ENCODE data around the gene EPHA8. TPM values are rescaled to one million over a fixed set of nuclear protein-coding genes. Genes with fewer than 3 reads are reported as not detected.

Gene EPHA8
- total RNA-seq, 1 donor from 2014 or later: not detected

- peaks cover 2% of the 10 kb centered on the region for H3K4me1 Mint-ChIP-seq
- no peak overlapping the region for H3K27ac ChIP-seq
- peaks cover 6% of the 10 kb centered on the region for H4K20me1 ChIP-seq (ENCODE audit: low read depth)
- no peak for DNase-seq (ENCODE audit: low spot score)
- H3K36me3 Mint-ChIP-seq: no peaks in the 10 kb centered on the region
- peaks cover 30% of the 10 kb centered on the region for H3K27me3 Mint-ChIP-seq (ENCODE audit: insufficient read depth, low read depth)
- H3K4me2 ChIP-seq: no peak overlapping the region
- no peaks in the 10 kb centered on the region for H3K9me3 ChIP-seq (ENCODE audit: low read depth)
- H3K4me3 Mint-ChIP-seq: no peak overlapping the region
- H3K36me3 ChIP-seq: no peaks in the 10 kb centered on the region
- H3K4me3 ChIP-seq: no peak overlapping the region
- H3K4me1 ChIP-seq: no peaks in the 10 kb centered on the region
- H3K9me3 Mint-ChIP-seq: no peaks in the 10 kb centered on the region
- no peak overlapping the region for H2AFZ ChIP-seq (replicated peaks)
- H3K27ac Mint-ChIP-seq: no peak overlapping the region
- H3K27me3 ChIP-seq: peaks cover 10% of the 10 kb centered on the region
- TF ChIP-seq EZH2 (IDR thresholded peaks at IDR 0.05) (no peak), CTCF (IDR thresholded peaks at IDR 0.05) (no peak), EZH2phosphoT487 (IDR thresholded peaks at IDR 0.05) (no peak)
- no peak overlapping the region for H3K9ac ChIP-seq
- no peaks in the 10 kb centered on the region for H3K79me2 ChIP-seq (ENCODE audit: low read depth)
- no peaks in the 10 kb centered on the region for H3F3A ChIP-seq (ENCODE audit: low read depth)
Observed at GRCh38 chr1:22619798-22620197, 56.5 kb downstream of the EPHA8 start.

GRCh38 chr1:22621761-22622160 is 58.5 kb downstream of the EPHA8 start:
- no peaks in the 10 kb centered on the region for H3K36me3 Mint-ChIP-seq
- TF ChIP-seq EZH2 (IDR thresholded peaks at IDR 0.05) (no peak), EZH2phosphoT487 (IDR thresholded peaks at IDR 0.05) (no peak), CTCF (IDR thresholded peaks at IDR 0.05) (no peak)
- no peak overlapping the region for H3K4me3 ChIP-seq

GRCh38 chr1:22625262-22625925 is 62.1 kb downstream of the EPHA8 start:
- H3K4me3 Mint-ChIP-seq: no peak overlapping the region
- Histone ChIP-seq H3K4me1 (peaks cover 17% of the 10 kb centered on the region), H3F3A (ENCODE audit: low read depth) (peaks cover 13% of the 10 kb centered on the region), H3K4me3 (no peak overlapping the region), H3K9ac (no peak overlapping the region), H3K27me3 (peaks cover 4% of the 10 kb centered on the region), H3K27ac (no peak overlapping the region), H3K4me2 (no peak overlapping the region), H3K36me3 (no peaks in the 10 kb centered on the region), H4K20me1 (ENCODE audit: low read depth) (peaks cover 26% of the 10 kb centered on the region), H2AFZ (replicated peaks) (no peak overlapping the region), H3K79me2 (ENCODE audit: low read depth) (no peaks in the 10 kb centered on the region), H3K9me3 (ENCODE audit: low read depth) (no peaks in the 10 kb centered on the region)
- H3K36me3 Mint-ChIP-seq: no peaks in the 10 kb centered on the region
- H3K4me1 Mint-ChIP-seq: peaks cover 11% of the 10 kb centered on the region
- H3K27ac Mint-ChIP-seq: no peak overlapping the region
- DNase-seq (ENCODE audit: low spot score): peak; percentile 76
- TF ChIP-seq CTCF (IDR thresholded peaks at IDR 0.05): no peak
- TF ChIP-seq EZH2phosphoT487 (IDR thresholded peaks at IDR 0.05): no peak
- TF ChIP-seq EZH2 (IDR thresholded peaks at IDR 0.05): no peak
- peaks cover 37% of the 10 kb centered on the region for H3K27me3 Mint-ChIP-seq (ENCODE audit: insufficient read depth, low read depth)
- H3K9me3 Mint-ChIP-seq: peaks cover 3% of the 10 kb centered on the region

More at GRCh38 chr1:22621761-22622160, 58.5 kb downstream of the EPHA8 start:
- Histone ChIP-seq H3K27ac (no peak overlapping the region), H4K20me1 (ENCODE audit: low read depth) (peaks cover 25% of the 10 kb centered on the region), H3K4me1 (peaks cover 4% of the 10 kb centered on the region), H3F3A (ENCODE audit: low read depth) (peaks cover 5% of the 10 kb centered on the region), H2AFZ (replicated peaks) (no peak overlapping the region), H3K9ac (no peak overlapping the region), H3K79me2 (ENCODE audit: low read depth) (no peaks in the 10 kb centered on the region), H3K27me3 (peaks cover 4% of the 10 kb centered on the region), H3K4me2 (no peak overlapping the region), H3K9me3 (ENCODE audit: low read depth) (no peaks in the 10 kb centered on the region), H3K36me3 (no peaks in the 10 kb centered on the region)
- no peak for DNase-seq (ENCODE audit: low spot score)
- Mint-ChIP-seq H3K27me3 (ENCODE audit: insufficient read depth, low read depth) (peaks cover 32% of the 10 kb centered on the region), H3K4me1 (peaks cover 2% of the 10 kb centered on the region), H3K9me3 (no peaks in the 10 kb centered on the region), H3K4me3 (no peak overlapping the region), H3K27ac (no peak overlapping the region)
